GM23338 (cell line): ENCODE data around the gene PPM1L. TPM values are rescaled to one million over a fixed set of nuclear protein-coding genes. Genes with fewer than 3 reads are reported as not detected.

Source experiments
- ATAC-seq: fragments of 200-7000 bp; cut with Tn5 transposase; 3 replicates; pipeline ENCODE4 v1.9.1; 2020
- DNase-seq: peaks from one replicate; pipeline ENCODE4 v3.0.0-alpha.2; 2015; ENCODE audit warnings: low spot score
- H2AFZ ChIP-seq: fragments of 200-600 bp; sonication (generic); 2 replicates; pipeline ENCODE4 v1.8.0; 2016; ENCODE audit warnings: antibody characterized with exemption, mild to moderate bottlenecking, moderate library complexity
- H3F3A ChIP-seq: fragments of 200-600 bp; sonication (generic); replicated peaks from 2 replicates; pipeline ENCODE4 v1.8.0; 2017; ENCODE audit warnings: antibody characterized with exemption, mixed run types, low read depth
- H3K27ac ChIP-seq: fragments of 200-600 bp; sonication (generic); 2 replicates; pipeline ENCODE4 v1.6.1; 2016; ENCODE audit warnings: low read depth
- H3K27me3 ChIP-seq: fragments of 200-600 bp; sonication (generic); 2 replicates; pipeline ENCODE4 v1.8.0; 2016; ENCODE audit warnings: mild to moderate bottlenecking, mixed run types, moderate library complexity; ENCODE audit not compliant: insufficient read depth
- H3K36me3 ChIP-seq: fragments of 200-600 bp; sonication (generic); 2 replicates; pipeline ENCODE4 v1.8.0; 2016; ENCODE audit warnings: mild to moderate bottlenecking; ENCODE audit not compliant: insufficient read depth
- H3K4me1 ChIP-seq: fragments of 200-600 bp; sonication (generic); 2 replicates; pipeline ENCODE4 v1.8.0; 2016; ENCODE audit warnings: mild to moderate bottlenecking, moderate library complexity; ENCODE audit not compliant: insufficient read depth
- H3K4me2 ChIP-seq: fragments of 200-600 bp; sonication (generic); 2 replicates; pipeline ENCODE4 v1.7.1; 2017; ENCODE audit warnings: mixed run types
- H3K4me3 ChIP-seq: fragments of 200-600 bp; sonication (generic); 2 replicates; pipeline ENCODE4 v1.6.1; 2016; ENCODE audit warnings: mixed run types
- H3K79me2 ChIP-seq: fragments of 200-600 bp; sonication (generic); replicated peaks from 2 replicates; pipeline ENCODE4 v1.8.0; 2017; ENCODE audit warnings: mild to moderate bottlenecking; ENCODE audit not compliant: insufficient read depth
- H3K9me2 ChIP-seq: fragments of 200-600 bp; sonication (generic); 2 replicates; pipeline ENCODE4 v1.8.0; 2017; ENCODE audit not compliant: insufficient read depth
- H4K20me1 ChIP-seq: fragments of 200-600 bp; sonication (generic); replicated peaks from 2 replicates; pipeline ENCODE4 v1.8.0; 2017; ENCODE audit warnings: mild to moderate bottlenecking; ENCODE audit not compliant: insufficient read depth
- H3K27ac Mint-ChIP-seq: 2 replicates; pipeline ENCODE4 v1.8.0; 2020; ENCODE audit warnings: inconsistent platforms, mild to moderate bottlenecking, moderate library complexity, mixed read lengths
- H3K27me3 Mint-ChIP-seq: 3 replicates; pipeline ENCODE4 v1.8.0; 2022; ENCODE audit warnings: low read depth, mild to moderate bottlenecking, moderate library complexity, mixed read lengths, inconsistent platforms; ENCODE audit not compliant: insufficient read depth, poor library complexity
- H3K36me3 Mint-ChIP-seq: 3 replicates; pipeline ENCODE4 v1.8.0; 2021; ENCODE audit warnings: low read depth, mild to moderate bottlenecking, inconsistent platforms, moderate library complexity, mixed read lengths
- H3K4me1 Mint-ChIP-seq: 3 replicates; pipeline ENCODE4 v1.8.0; 2020; ENCODE audit warnings: mild to moderate bottlenecking, inconsistent platforms, mixed read lengths
- H3K4me3 Mint-ChIP-seq: 3 replicates; pipeline ENCODE4 v1.8.0; 2021; ENCODE audit warnings: moderate library complexity, mild to moderate bottlenecking, inconsistent platforms, mixed read lengths
- H3K9me3 Mint-ChIP-seq: 3 replicates; pipeline ENCODE4 v1.8.0; 2020; ENCODE audit warnings: moderate library complexity, mild to moderate bottlenecking, inconsistent platforms, mixed read lengths
- CREB1 ChIP-seq: fragments of 250-450 bp; sonication (Bioruptor Pico); IDR thresholded peaks from 2 replicates; pipeline ENCODE4 v1.5.0; 2020; ENCODE audit warnings: low read depth, mild to moderate bottlenecking, moderate library complexity
- CTCF ChIP-seq, 2 experiments: fragments of 200-600 bp in 1 of 2; sonication (generic) in 1 of 2; conservative IDR thresholded peaks; 2 replicates each; pipeline versions ENCODE4 v1.5.1 to v1.6.1; 2016 to 2017; ENCODE audit warnings: antibody characterized with exemption in 2 of 2, low read depth in 2 of 2, mild to moderate bottlenecking in 2 of 2, moderate library complexity in 1 of 2
- ETS1 ChIP-seq: IDR thresholded peaks from 2 replicates; pipeline ENCODE4 v1.6.1; 2016; ENCODE audit warnings: antibody characterized with exemption
- EZH2 ChIP-seq: fragments of 200-600 bp; sonication (generic); IDR thresholded peaks from one replicate; pipeline ENCODE4 v1.8.0; 2017; ENCODE audit warnings: antibody characterized with exemption, mild to moderate bottlenecking, low read depth; ENCODE audit not compliant: unreplicated experiment
- EZH2phosphoT487 ChIP-seq: fragments of 200-600 bp; sonication (generic); IDR thresholded peaks from one replicate; pipeline ENCODE4 v1.8.1; 2018; ENCODE audit warnings: antibody characterized with exemption; ENCODE audit not compliant: unreplicated experiment
- JUNB ChIP-seq: IDR thresholded peaks from one replicate; pipeline ENCODE4 v1.6.1; 2016; ENCODE audit warnings: antibody characterized with exemption; ENCODE audit not compliant: unreplicated experiment
- NANOG ChIP-seq: IDR thresholded peaks from 2 replicates; pipeline ENCODE4 v1.6.1; 2016; ENCODE audit warnings: antibody characterized with exemption, borderline replicate concordance
- POLR2AphosphoS5 ChIP-seq: IDR thresholded peaks from 2 replicates; pipeline ENCODE4 v1.6.1; 2016; ENCODE audit warnings: antibody characterized with exemption, low read depth
- STAT1 ChIP-seq: IDR thresholded peaks from one replicate; pipeline ENCODE4 v1.6.1; 2016; ENCODE audit warnings: antibody characterized with exemption; ENCODE audit not compliant: unreplicated experiment
- ZNF114 ChIP-seq: fragments of 250-450 bp; sonication (Bioruptor Pico); IDR thresholded peaks from 2 replicates; pipeline ENCODE4 v1.5.0; 2020; ENCODE audit warnings: mild to moderate bottlenecking, moderate library complexity
- ZNF331 ChIP-seq: fragments of 250-450 bp; sonication (Bioruptor Pico); IDR thresholded peaks from 2 replicates; pipeline ENCODE4 v1.5.0; 2020; ENCODE audit warnings: low read depth, mild to moderate bottlenecking, moderate library complexity
- polyA plus RNA-seq: library from polyadenylated mRNA; unstranded; fragments of >200 nt; fragmentation: Nextera tagmentation; extraction: Ambion mirVana; gene quantifications from 2 replicates; pipeline ENCODE4 v1.2.1, GENCODE V29; 2016
- total RNA-seq: library from RNA; depleted of rRNA; stranded (reverse); fragments of >200 nt; shearing (Covaris generic); gene quantifications from 2 replicates; pipeline ENCODE4 v1.2.3, GENCODE V29; 2014
- TF ChIP-seq, protein P1 (sequence below): IDR thresholded peaks from one replicate; pipeline ENCODE4 v1.6.1; 2018; ENCODE audit warnings: antibody characterized with exemption; ENCODE audit not compliant: unreplicated experiment
- TF ChIP-seq, protein P2 (sequence below): fragments of 250-450 bp; sonication (Bioruptor Pico); IDR thresholded peaks from 2 replicates; pipeline ENCODE4 v1.5.0; 2020; ENCODE audit warnings: mild to moderate bottlenecking, moderate library complexity

The PPM1L gene
- total and polyA plus RNA-seq, 2 experiments from 2014 or later = 3.9 to 26.4 TPM

- peaks cover 39% of the 10 kb centered on the region for H3K9me3 Mint-ChIP-seq
- H3K4me1 Mint-ChIP-seq = no peaks in the 10 kb centered on the region
Observed at GRCh38 chr3:161126495-161126894, 370.5 kb downstream of the PPM1L start.

More at GRCh38 chr3:161126495-161126894, 370.5 kb downstream of the PPM1L start:
- no peak overlapping the region for H3K4me2 ChIP-seq
- Mint-ChIP-seq H3K27me3 (no peaks in the 10 kb centered on the region), H3K36me3 (peaks cover 7% of the 10 kb centered on the region; the same call in 1 of the 3 replicates), H3K4me3 (no peak overlapping the region), H3K27ac (no peak overlapping the region)
- no peaks in the 10 kb centered on the region; the same call in 1 of the 2 replicates for H3K36me3 ChIP-seq
- ATAC-seq = no peak
- H3K4me3 ChIP-seq = no peak overlapping the region
- no peaks in the 10 kb centered on the region for H3K27me3 ChIP-seq
- TF ChIP-seq ZNF114 (CRISPR knock-in tag) (no peak), ZNF331 (no peak), ETS1 (no peak), EZH2phosphoT487 (no peak), CREB1 (CRISPR knock-in tag) (no peak), NANOG (no peak), POLR2AphosphoS5 (no peak), JUNB (no peak), CTCF (conservative IDR thresholded peaks at IDR 0.05; ENCODE audit: low read depth in 2 of 2) (no peak), STAT1 (no peak), EZH2 (no peak)
- TF ChIP-seq, protein P1, sequence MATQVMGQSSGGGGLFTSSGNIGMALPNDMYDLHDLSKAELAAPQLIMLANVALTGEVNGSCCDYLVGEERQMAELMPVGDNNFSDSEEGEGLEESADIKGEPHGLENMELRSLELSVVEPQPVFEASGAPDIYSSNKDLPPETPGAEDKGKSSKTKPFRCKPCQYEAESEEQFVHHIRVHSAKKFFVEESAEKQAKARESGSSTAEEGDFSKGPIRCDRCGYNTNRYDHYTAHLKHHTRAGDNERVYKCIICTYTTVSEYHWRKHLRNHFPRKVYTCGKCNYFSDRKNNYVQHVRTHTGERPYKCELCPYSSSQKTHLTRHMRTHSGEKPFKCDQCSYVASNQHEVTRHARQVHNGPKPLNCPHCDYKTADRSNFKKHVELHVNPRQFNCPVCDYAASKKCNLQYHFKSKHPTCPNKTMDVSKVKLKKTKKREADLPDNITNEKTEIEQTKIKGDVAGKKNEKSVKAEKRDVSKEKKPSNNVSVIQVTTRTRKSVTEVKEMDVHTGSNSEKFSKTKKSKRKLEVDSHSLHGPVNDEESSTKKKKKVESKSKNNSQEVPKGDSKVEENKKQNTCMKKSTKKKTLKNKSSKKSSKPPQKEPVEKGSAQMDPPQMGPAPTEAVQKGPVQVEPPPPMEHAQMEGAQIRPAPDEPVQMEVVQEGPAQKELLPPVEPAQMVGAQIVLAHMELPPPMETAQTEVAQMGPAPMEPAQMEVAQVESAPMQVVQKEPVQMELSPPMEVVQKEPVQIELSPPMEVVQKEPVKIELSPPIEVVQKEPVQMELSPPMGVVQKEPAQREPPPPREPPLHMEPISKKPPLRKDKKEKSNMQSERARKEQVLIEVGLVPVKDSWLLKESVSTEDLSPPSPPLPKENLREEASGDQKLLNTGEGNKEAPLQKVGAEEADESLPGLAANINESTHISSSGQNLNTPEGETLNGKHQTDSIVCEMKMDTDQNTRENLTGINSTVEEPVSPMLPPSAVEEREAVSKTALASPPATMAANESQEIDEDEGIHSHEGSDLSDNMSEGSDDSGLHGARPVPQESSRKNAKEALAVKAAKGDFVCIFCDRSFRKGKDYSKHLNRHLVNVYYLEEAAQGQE = no peak
- TF ChIP-seq, protein P2, sequence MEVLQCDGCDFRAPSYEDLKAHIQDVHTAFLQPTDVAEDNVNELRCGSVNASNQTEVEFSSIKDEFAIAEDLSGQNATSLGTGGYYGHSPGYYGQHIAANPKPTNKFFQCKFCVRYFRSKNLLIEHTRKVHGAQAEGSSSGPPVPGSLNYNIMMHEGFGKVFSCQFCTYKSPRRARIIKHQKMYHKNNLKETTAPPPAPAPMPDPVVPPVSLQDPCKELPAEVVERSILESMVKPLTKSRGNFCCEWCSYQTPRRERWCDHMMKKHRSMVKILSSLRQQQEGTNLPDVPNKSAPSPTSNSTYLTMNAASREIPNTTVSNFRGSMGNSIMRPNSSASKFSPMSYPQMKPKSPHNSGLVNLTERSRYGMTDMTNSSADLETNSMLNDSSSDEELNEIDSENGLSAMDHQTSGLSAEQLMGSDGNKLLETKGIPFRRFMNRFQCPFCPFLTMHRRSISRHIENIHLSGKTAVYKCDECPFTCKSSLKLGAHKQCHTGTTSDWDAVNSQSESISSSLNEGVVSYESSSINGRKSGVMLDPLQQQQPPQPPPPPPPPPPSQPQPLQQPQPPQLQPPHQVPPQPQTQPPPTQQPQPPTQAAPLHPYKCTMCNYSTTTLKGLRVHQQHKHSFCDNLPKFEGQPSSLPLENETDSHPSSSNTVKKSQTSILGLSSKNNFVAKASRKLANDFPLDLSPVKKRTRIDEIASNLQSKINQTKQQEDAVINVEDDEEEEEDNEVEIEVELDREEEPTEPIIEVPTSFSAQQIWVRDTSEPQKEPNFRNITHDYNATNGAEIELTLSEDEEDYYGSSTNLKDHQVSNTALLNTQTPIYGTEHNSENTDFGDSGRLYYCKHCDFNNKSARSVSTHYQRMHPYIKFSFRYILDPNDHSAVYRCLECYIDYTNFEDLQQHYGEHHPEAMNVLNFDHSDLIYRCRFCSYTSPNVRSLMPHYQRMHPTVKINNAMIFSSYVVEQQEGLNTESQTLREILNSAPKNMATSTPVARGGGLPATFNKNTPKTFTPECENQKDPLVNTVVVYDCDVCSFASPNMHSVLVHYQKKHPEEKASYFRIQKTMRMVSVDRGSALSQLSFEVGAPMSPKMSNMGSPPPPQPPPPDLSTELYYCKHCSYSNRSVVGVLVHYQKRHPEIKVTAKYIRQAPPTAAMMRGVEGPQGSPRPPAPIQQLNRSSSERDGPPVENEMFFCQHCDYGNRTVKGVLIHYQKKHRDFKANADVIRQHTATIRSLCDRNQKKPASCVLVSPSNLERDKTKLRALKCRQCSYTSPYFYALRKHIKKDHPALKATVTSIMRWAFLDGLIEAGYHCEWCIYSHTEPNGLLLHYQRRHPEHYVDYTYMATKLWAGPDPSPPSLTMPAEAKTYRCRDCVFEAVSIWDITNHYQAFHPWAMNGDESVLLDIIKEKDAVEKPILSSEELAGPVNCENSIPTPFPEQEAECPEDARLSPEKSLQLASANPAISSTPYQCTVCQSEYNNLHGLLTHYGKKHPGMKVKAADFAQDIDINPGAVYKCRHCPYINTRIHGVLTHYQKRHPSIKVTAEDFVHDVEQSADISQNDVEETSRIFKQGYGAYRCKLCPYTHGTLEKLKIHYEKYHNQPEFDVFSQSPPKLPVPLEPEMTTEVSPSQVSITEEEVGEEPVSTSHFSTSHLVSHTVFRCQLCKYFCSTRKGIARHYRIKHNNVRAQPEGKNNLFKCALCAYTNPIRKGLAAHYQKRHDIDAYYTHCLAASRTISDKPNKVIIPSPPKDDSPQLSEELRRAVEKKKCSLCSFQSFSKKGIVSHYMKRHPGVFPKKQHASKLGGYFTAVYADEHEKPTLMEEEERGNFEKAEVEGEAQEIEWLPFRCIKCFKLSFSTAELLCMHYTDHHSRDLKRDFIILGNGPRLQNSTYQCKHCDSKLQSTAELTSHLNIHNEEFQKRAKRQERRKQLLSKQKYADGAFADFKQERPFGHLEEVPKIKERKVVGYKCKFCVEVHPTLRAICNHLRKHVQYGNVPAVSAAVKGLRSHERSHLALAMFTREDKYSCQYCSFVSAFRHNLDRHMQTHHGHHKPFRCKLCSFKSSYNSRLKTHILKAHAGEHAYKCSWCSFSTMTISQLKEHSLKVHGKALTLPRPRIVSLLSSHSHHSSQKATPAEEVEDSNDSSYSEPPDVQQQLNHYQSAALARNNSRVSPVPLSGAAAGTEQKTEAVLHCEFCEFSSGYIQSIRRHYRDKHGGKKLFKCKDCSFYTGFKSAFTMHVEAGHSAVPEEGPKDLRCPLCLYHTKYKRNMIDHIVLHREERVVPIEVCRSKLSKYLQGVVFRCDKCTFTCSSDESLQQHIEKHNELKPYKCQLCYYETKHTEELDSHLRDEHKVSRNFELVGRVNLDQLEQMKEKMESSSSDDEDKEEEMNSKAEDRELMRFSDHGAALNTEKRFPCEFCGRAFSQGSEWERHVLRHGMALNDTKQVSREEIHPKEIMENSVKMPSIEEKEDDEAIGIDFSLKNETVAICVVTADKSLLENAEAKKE (CRISPR knock-in tag) = no peak
- H2AFZ ChIP-seq = no peak overlapping the region
- H3F3A ChIP-seq = no peaks in the 10 kb centered on the region
- no peaks in the 10 kb centered on the region for H3K9me2 ChIP-seq
- H3K79me2 ChIP-seq = no peaks in the 10 kb centered on the region
- no peak for DNase-seq
- H4K20me1 ChIP-seq = no peaks in the 10 kb centered on the region
- no peak overlapping the region for H3K27ac ChIP-seq
- no peaks in the 10 kb centered on the region for H3K4me1 ChIP-seq
